K562 (cell line): ENCODE measurements around the gene ELP1. TPM values are rescaled to one million over a fixed set of nuclear protein-coding genes. Genes with fewer than 3 reads are reported as not detected.
A peak's percentile ranks its signal among the peaks of the same experiment; 100 is the strongest.

Experiments used
- ARID1B ChIP-seq: fragments of 450-650 bp; IDR thresholded peaks from 2 replicates; pipeline ENCODE4 v1.6.1; 2016; ENCODE audit warnings: antibody characterized with exemption, mild to moderate bottlenecking, inconsistent platforms
- BRD9 ChIP-seq: fragments of 450-650 bp; IDR thresholded peaks from 2 replicates; pipeline ENCODE4 v1.6.1; 2018; ENCODE audit warnings: low read depth; ENCODE audit not compliant: partially characterized antibody
- HMG20A ChIP-seq: fragments of 450-650 bp; formaldehyde crosslinking; conservative IDR thresholded peaks from 2 replicates; pipeline ENCODE4 v1.4.0; 2020; ENCODE audit warnings: mild to moderate bottlenecking, mixed read lengths
- KDM1A ChIP-seq, 2 experiments: fragments of 450-650 bp; IDR thresholded peaks; 2 replicates each; pipeline ENCODE4 v1.6.1; 2016; ENCODE audit warnings: mild to moderate bottlenecking in 2 of 2
- KHSRP ChIP-seq: fragments of 450-650 bp; IDR thresholded peaks from 2 replicates; pipeline ENCODE4 v1.6.1; 2017
- LEF1 ChIP-seq: fragments of 450-650 bp; IDR thresholded peaks from 2 replicates; pipeline ENCODE4 v1.6.1; 2016; ENCODE audit warnings: mild to moderate bottlenecking
- NFIC ChIP-seq: fragments of 450-650 bp; IDR thresholded peaks from 2 replicates; pipeline ENCODE4 v1.6.1; 2017; ENCODE audit warnings: mild to moderate bottlenecking, inconsistent platforms
- NONO ChIP-seq, 2 experiments: fragments of 200-400 bp in 1 of 2; fragments of 450-650 bp in 1 of 2; formaldehyde crosslinking in 1 of 2; IDR thresholded peaks; 2 replicates each; pipeline ENCODE4 v1.6.1; 2017; ENCODE audit warnings: low read depth in 2 of 2, mild to moderate bottlenecking in 2 of 2, moderate library complexity in 2 of 2, low read length in 1 of 2
- NR1H2 ChIP-seq: sonication (generic); formaldehyde crosslinking; IDR thresholded peaks from 2 replicates; pipeline ENCODE4 v1.4.0; 2020; ENCODE audit warnings: mild to moderate bottlenecking, missing genetic modification reagents
- POLR2A ChIP-seq: fragments of 450-650 bp; conservative IDR thresholded peaks from 2 replicates; pipeline ENCODE4 v1.6.1; 2016
- POLR2G ChIP-seq: fragments of 200-400 bp; formaldehyde crosslinking; IDR thresholded peaks from 2 replicates; pipeline ENCODE4 v1.6.1; 2017; ENCODE audit warnings: low read depth, mild to moderate bottlenecking, antibody characterized with exemption, low read length, moderate library complexity
- POLR3A ChIP-seq: IDR thresholded peaks from 2 replicates; pipeline ENCODE4 v1.6.1; 2011; ENCODE audit warnings: borderline replicate concordance, mild to moderate bottlenecking, moderate library complexity; ENCODE audit not compliant: insufficient read length, insufficient read depth; ENCODE audit errors: extremely low read depth
- RUNX1 ChIP-seq: sonication (generic); IDR thresholded peaks from 2 replicates; pipeline ENCODE4 v1.6.1; 2016; ENCODE audit warnings: antibody characterized with exemption, low read depth
- ZNF274 ChIP-seq: IDR thresholded peaks from 2 replicates; pipeline ENCODE4 v1.6.1; 2011; ENCODE audit warnings: low read depth, mild to moderate bottlenecking, low read length, moderate library complexity, borderline replicate concordance
- ZSCAN32 ChIP-seq: fragments of 450-650 bp; formaldehyde crosslinking; IDR thresholded peaks from 2 replicates; pipeline ENCODE4 v1.4.0; 2020; ENCODE audit warnings: mild to moderate bottlenecking, moderate library complexity
- polyA plus RNA-seq, 8 experiments: library from polyadenylated mRNA; depleted of rRNA in 4 of 8; stranded (reverse) in 5 of 8; unstranded in 3 of 8; fragments of >200 nt; fragmentation: Nextera tagmentation in 2 of 8; fragmentation: Illumina TruSeq in 1 of 8; extraction: Ambion mirVana in 2 of 8; extraction: Trizol in 1 of 8; gene quantifications; 2 replicates each; pipeline versions ENCODE4 v1.2.1 to v1.2.3, GENCODE V29; 2011 to 2014; ENCODE audit warnings: inconsistent platforms in 1 of 8, missing spikeins in 1 of 8
- total RNA-seq, 7 experiments: library from RNA; depleted of rRNA in 6 of 7; stranded (reverse); fragments of >200 nt in 6 of 7; fragmentation: Illumina TruSeq in 2 of 7; extraction: Trizol in 2 of 7; gene quantifications; 2 replicates each; pipeline versions ENCODE4 v1.2.1 to v1.2.3, GENCODE V29; 2011 to 2021; ENCODE audit warnings: low replicate concordance in 1 of 7
- TF ChIP-seq, protein P1 (sequence below): fragments of 450-650 bp; formaldehyde crosslinking; conservative IDR thresholded peaks from 2 replicates; pipeline ENCODE4 v1.4.0; 2022; ENCODE audit warnings: mild to moderate bottlenecking, missing genetic modification characterization
- TF ChIP-seq, protein P2 (sequence below): fragments of 200-400 bp; formaldehyde crosslinking; IDR thresholded peaks from 2 replicates; pipeline ENCODE4 v1.6.1; 2017; ENCODE audit warnings: mild to moderate bottlenecking, low read depth, low read length, moderate library complexity
- TF ChIP-seq, protein P3 (sequence below): fragments of 250-450 bp; sonication (Bioruptor Pico); IDR thresholded peaks from 2 replicates; pipeline ENCODE4 v1.5.1; 2021; ENCODE audit warnings: mild to moderate bottlenecking
- TF ChIP-seq, protein P4 (sequence below): sonication (generic); formaldehyde crosslinking; IDR thresholded peaks from 2 replicates; pipeline ENCODE4 v1.8.1; 2023; ENCODE audit warnings: mild to moderate bottlenecking, missing genetic modification reagents
- TF ChIP-seq, protein P5 (sequence below): fragments of 450-650 bp; IDR thresholded peaks from 2 replicates; pipeline ENCODE4 v1.6.1; 2014; ENCODE audit warnings: low read depth, mild to moderate bottlenecking, moderate library complexity, borderline replicate concordance

Gene ELP1
- total and polyA plus RNA-seq, 9 of the 15 experiments (the other 6 are each of a cell fraction or from before 2014, with no cell fraction given): 17.0 to 48.6 (median 39.7) TPM

DNA sequence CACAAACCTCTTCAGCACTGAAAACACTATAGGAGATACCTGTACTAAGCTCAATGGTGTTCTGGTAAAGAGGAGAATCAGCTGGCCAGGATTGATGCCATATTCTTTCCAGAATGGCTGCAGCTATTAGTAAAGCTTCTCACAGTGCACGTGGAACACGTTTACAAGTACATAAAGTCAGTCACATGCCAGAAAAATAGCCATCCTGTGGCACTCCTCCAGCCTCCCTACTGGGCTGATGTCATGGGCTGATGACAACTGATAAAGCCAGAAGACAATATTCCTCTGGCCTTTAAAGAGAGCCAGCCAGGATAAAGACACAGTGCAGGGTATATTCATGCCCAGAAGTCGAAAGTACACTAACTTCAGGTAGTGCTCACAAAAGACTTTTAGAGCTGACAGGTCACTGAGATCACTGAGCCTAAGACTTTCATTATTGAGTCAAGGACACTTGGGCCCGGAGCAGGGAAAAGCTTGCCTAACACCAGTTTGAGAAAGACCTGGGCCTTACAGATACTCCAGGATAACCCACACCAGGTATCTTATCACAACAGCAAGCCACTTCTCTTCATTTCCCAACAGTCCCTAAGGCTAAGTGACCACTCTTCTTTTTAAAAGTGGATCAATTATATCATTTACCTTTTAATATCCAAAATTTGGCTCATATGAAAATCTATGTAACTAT, 29.7 kb upstream of the ELP1 start (continued):
- TF ChIP-seq, protein P1, sequence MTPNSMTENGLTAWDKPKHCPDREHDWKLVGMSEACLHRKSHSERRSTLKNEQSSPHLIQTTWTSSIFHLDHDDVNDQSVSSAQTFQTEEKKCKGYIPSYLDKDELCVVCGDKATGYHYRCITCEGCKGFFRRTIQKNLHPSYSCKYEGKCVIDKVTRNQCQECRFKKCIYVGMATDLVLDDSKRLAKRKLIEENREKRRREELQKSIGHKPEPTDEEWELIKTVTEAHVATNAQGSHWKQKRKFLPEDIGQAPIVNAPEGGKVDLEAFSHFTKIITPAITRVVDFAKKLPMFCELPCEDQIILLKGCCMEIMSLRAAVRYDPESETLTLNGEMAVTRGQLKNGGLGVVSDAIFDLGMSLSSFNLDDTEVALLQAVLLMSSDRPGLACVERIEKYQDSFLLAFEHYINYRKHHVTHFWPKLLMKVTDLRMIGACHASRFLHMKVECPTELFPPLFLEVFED (CRISPR knock-in tag): no peak
- TF ChIP-seq NFIC: peak; percentile 57
- TF ChIP-seq, protein P2, sequence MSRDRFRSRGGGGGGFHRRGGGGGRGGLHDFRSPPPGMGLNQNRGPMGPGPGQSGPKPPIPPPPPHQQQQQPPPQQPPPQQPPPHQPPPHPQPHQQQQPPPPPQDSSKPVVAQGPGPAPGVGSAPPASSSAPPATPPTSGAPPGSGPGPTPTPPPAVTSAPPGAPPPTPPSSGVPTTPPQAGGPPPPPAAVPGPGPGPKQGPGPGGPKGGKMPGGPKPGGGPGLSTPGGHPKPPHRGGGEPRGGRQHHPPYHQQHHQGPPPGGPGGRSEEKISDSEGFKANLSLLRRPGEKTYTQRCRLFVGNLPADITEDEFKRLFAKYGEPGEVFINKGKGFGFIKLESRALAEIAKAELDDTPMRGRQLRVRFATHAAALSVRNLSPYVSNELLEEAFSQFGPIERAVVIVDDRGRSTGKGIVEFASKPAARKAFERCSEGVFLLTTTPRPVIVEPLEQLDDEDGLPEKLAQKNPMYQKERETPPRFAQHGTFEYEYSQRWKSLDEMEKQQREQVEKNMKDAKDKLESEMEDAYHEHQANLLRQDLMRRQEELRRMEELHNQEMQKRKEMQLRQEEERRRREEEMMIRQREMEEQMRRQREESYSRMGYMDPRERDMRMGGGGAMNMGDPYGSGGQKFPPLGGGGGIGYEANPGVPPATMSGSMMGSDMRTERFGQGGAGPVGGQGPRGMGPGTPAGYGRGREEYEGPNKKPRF: no peak
- TF ChIP-seq NONO (IDR thresholded peaks at IDR 0.05; ENCODE audit: low read depth in 2 of 2, low read length in 1 of 2): no peak
- TF ChIP-seq KHSRP: no peak
- TF ChIP-seq HMG20A (CRISPR knock-in tag): no peak
- TF ChIP-seq NR1H2 (CRISPR knock-in tag): no peak
- TF ChIP-seq, protein P3, sequence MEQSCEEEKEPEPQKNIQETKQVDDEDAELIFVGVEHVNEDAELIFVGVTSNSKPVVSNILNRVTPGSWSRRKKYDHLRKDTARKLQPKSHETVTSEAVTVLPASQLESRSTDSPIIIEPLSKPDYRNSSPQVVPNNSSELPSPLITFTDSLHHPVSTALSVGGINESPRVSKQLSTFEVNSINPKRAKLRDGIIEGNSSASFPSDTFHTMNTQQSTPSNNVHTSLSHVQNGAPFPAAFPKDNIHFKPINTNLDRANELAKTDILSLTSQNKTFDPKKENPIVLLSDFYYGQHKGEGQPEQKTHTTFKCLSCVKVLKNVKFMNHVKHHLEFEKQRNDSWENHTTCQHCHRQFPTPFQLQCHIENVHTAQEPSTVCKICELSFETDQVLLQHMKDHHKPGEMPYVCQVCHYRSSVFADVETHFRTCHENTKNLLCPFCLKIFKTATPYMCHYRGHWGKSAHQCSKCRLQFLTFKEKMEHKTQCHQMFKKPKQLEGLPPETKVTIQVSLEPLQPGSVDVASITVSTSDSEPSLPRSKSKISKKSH: no peak
- no peak for TF ChIP-seq ZNF274
- peak; percentile 83 for TF ChIP-seq ARID1B
- TF ChIP-seq POLR2A: no peak
- no peak for TF ChIP-seq POLR3A
- TF ChIP-seq, protein P4, sequence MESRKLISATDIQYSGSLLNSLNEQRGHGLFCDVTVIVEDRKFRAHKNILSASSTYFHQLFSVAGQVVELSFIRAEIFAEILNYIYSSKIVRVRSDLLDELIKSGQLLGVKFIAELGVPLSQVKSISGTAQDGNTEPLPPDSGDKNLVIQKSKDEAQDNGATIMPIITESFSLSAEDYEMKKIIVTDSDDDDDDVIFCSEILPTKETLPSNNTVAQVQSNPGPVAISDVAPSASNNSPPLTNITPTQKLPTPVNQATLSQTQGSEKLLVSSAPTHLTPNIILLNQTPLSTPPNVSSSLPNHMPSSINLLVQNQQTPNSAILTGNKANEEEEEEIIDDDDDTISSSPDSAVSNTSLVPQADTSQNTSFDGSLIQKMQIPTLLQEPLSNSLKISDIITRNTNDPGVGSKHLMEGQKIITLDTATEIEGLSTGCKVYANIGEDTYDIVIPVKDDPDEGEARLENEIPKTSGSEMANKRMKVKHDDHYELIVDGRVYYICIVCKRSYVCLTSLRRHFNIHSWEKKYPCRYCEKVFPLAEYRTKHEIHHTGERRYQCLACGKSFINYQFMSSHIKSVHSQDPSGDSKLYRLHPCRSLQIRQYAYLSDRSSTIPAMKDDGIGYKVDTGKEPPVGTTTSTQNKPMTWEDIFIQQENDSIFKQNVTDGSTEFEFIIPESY (CRISPR knock-in tag): no peak
- no peak for TF ChIP-seq POLR2G
- no peak for TF ChIP-seq BRD9
- TF ChIP-seq RUNX1: no peak
- TF ChIP-seq KDM1A (IDR thresholded peaks at IDR 0.05): no peak; a peak in 1 of 4 replicates
- 0 out of 2 replicates have a peak, but pooled peaks have one; percentile 39 for TF ChIP-seq LEF1
- TF ChIP-seq, protein P5, sequence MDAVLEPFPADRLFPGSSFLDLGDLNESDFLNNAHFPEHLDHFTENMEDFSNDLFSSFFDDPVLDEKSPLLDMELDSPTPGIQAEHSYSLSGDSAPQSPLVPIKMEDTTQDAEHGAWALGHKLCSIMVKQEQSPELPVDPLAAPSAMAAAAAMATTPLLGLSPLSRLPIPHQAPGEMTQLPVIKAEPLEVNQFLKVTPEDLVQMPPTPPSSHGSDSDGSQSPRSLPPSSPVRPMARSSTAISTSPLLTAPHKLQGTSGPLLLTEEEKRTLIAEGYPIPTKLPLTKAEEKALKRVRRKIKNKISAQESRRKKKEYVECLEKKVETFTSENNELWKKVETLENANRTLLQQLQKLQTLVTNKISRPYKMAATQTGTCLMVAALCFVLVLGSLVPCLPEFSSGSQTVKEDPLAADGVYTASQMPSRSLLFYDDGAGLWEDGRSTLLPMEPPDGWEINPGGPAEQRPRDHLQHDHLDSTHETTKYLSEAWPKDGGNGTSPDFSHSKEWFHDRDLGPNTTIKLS: no peak; the same call in 1 of the 2 replicates
- no peak for TF ChIP-seq ZSCAN32 (CRISPR knock-in tag)
